ENCODE data around the gene RBSN.

- TF ChIP-seq, protein P1, sequence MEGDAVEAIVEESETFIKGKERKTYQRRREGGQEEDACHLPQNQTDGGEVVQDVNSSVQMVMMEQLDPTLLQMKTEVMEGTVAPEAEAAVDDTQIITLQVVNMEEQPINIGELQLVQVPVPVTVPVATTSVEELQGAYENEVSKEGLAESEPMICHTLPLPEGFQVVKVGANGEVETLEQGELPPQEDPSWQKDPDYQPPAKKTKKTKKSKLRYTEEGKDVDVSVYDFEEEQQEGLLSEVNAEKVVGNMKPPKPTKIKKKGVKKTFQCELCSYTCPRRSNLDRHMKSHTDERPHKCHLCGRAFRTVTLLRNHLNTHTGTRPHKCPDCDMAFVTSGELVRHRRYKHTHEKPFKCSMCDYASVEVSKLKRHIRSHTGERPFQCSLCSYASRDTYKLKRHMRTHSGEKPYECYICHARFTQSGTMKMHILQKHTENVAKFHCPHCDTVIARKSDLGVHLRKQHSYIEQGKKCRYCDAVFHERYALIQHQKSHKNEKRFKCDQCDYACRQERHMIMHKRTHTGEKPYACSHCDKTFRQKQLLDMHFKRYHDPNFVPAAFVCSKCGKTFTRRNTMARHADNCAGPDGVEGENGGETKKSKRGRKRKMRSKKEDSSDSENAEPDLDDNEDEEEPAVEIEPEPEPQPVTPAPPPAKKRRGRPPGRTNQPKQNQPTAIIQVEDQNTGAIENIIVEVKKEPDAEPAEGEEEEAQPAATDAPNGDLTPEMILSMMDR (IDR thresholded peaks at IDR 0.05), result no peak
- TF ChIP-seq POLR2A (IDR thresholded peaks at IDR 0.05), result no peak
- TF ChIP-seq POLR2AphosphoS5 (IDR thresholded peaks at IDR 0.05), result no peak
Measured at GRCh38 chr3:15120986-15121385, 22.0 kb upstream of the RBSN start.

Data from breast epithelium (tissue), 3 donors.